ENCODE data around the gene OTOP2.
A peak's percentile ranks its signal among the peaks of the same experiment; 100 is the strongest.

OTOP2 gene

GRCh38 chr17:74956093-74956492, 32.0 kb downstream of the OTOP2 start:
- Mint-ChIP-seq H3K36me3 (ENCODE audit: low read depth) (no peaks in the 10 kb centered on the region), H3K4me3 (no peak overlapping the region), H3K9me3 (no peaks in the 10 kb centered on the region), H3K4me1 (no peaks in the 10 kb centered on the region), H3K27ac (no peak overlapping the region), H3K27me3 (ENCODE audit: low read depth) (peaks cover 59% of the 10 kb centered on the region)
- no peak for TF ChIP-seq CTCF (IDR thresholded peaks at IDR 0.05; ENCODE audit: unreplicated experiment in 3 of 3)

- H3K27ac Mint-ChIP-seq = no peak overlapping the region
- H3K9me3 Mint-ChIP-seq = no peaks in the 10 kb centered on the region
- no peaks in the 10 kb centered on the region for H3K36me3 Mint-ChIP-seq (ENCODE audit: low read depth)
- peak; percentile 86 to 95 (median 94) for TF ChIP-seq CTCF (IDR thresholded peaks at IDR 0.05; ENCODE audit: unreplicated experiment in 3 of 3)
- no peaks in the 10 kb centered on the region for H3K4me1 Mint-ChIP-seq
- H3K27me3 Mint-ChIP-seq (ENCODE audit: low read depth) = peaks cover 44% of the 10 kb centered on the region
- no peak overlapping the region for H3K4me3 Mint-ChIP-seq
Measured at GRCh38 chr17:74957935-74958740, 34.1 kb downstream of the OTOP2 start.

- H3K27ac Mint-ChIP-seq = no peak overlapping the region
- no peaks in the 10 kb centered on the region for H3K4me1 Mint-ChIP-seq
- TF ChIP-seq CTCF (IDR thresholded peaks at IDR 0.05; ENCODE audit: unreplicated experiment in 3 of 3) = no peak
- peaks cover 37% of the 10 kb centered on the region for H3K27me3 Mint-ChIP-seq (ENCODE audit: low read depth)
- no peaks in the 10 kb centered on the region for H3K9me3 Mint-ChIP-seq
- no peak overlapping the region for H3K4me3 Mint-ChIP-seq
- H3K36me3 Mint-ChIP-seq (ENCODE audit: low read depth) = no peaks in the 10 kb centered on the region
Measured at GRCh38 chr17:74959826-74960515, 35.9 kb downstream of the OTOP2 start.

- H3K27me3 Mint-ChIP-seq (ENCODE audit: low read depth) = peaks cover 35% of the 10 kb centered on the region
- no peaks in the 10 kb centered on the region for H3K4me1 Mint-ChIP-seq
- no peak overlapping the region for H3K27ac Mint-ChIP-seq
- peak; percentile 46 to 73 (median 53) for TF ChIP-seq CTCF (IDR thresholded peaks at IDR 0.05; ENCODE audit: unreplicated experiment in 3 of 3)
- H3K9me3 Mint-ChIP-seq = no peaks in the 10 kb centered on the region
- H3K4me3 Mint-ChIP-seq = no peak overlapping the region
- no peaks in the 10 kb centered on the region for H3K36me3 Mint-ChIP-seq (ENCODE audit: low read depth)
Measured at GRCh38 chr17:74960570-74961342, 36.7 kb downstream of the OTOP2 start.

DNA sequence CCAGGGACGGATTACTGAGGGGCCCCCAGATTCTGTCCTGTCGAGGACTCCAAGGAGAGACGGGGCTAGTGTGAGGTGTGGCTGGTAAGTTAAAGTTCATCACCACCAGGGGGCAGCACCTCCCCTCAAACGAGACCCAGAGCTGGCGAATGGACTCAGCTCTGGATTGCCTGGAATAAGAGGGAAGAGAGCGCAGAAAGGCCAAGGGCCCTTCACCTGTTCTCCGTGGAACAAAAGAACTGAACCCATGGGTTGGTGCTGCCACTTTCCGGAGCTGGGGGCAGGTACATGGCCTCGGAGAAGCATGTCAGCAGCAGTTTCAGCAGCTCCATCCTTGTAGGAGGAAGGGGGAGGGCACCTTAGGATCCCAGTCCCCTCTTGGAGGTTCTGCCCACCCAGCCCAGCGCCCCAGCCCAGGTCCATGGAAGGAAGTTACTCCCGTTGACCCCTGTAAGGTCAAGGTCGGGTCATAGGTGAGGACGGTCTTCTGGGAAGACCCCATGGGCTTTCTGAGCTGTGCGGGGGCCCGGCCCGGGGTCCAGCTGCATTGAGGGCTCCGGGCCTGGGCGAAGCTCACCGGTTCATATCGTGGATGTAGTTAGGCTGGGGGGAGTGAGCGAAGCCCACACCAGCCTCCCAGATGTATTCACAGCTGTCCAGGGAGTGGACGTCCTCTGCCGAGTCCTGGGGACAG, 37.7 kb downstream of the OTOP2 start:
- H3K27me3 Mint-ChIP-seq (ENCODE audit: low read depth) = peaks cover 29% of the 10 kb centered on the region
- no peaks in the 10 kb centered on the region for H3K36me3 Mint-ChIP-seq (ENCODE audit: low read depth)
- no peaks in the 10 kb centered on the region for H3K4me1 Mint-ChIP-seq
- no peak overlapping the region for H3K4me3 Mint-ChIP-seq
- peak; percentile 71 to 77 (median 77) for TF ChIP-seq CTCF (IDR thresholded peaks at IDR 0.05; ENCODE audit: unreplicated experiment in 3 of 3)
- no peaks in the 10 kb centered on the region for H3K9me3 Mint-ChIP-seq
- H3K27ac Mint-ChIP-seq = peak overlapping the region in 1 of 3 experiments; percentile 7
